Spleen (tissue), 11 donors: ENCODE measurements around the gene TCTA. TPM values are rescaled to one million over a fixed set of nuclear protein-coding genes. Genes with fewer than 3 reads are reported as not detected.

Experiments
- DNase-seq: peaks from one replicate; pipeline ENCODE4 v3.0.0-alpha.2; 2020
- H3K27ac ChIP-seq, 8 donors: fragments of 200-600 bp; sonication (generic) in 7 of 8; 1 replicate in 4 of 8; 2 replicates in 4 of 8; pipeline versions ENCODE4 v1.5.0 to v1.8.0; 2016 to 2021; ENCODE audit warnings: inconsistent platforms in 4 of 8, mild to moderate bottlenecking in 4 of 8, moderate library complexity in 1 of 8
- H3K27me3 ChIP-seq, 7 donors: fragments of 200-600 bp; sonication (generic) in 6 of 7; replicated peaks in 1 of 7; 1 replicate in 4 of 7; 2 replicates in 3 of 7; pipeline versions ENCODE4 v1.5.0 to v1.8.0; 2016 to 2021; ENCODE audit warnings: inconsistent platforms in 3 of 7, mild to moderate bottlenecking in 1 of 7
- H3K36me3 ChIP-seq, 6 donors: fragments of 200-600 bp; sonication (generic) in 5 of 6; 1 replicate in 4 of 6; 2 replicates in 2 of 6; pipeline versions ENCODE4 v1.5.0 to v1.8.0; 2016 to 2021; ENCODE audit warnings: inconsistent platforms in 2 of 6
- H3K4me1 ChIP-seq, 6 donors: fragments of 200-600 bp; sonication (generic) in 5 of 6; 1 replicate in 3 of 6; 2 replicates in 3 of 6; pipeline versions ENCODE4 v1.5.0 to v1.8.0; 2016 to 2021; ENCODE audit warnings: inconsistent platforms in 3 of 6
- H3K4me3 ChIP-seq, 8 donors: fragments of 200-600 bp; sonication (generic) in 7 of 8; 1 replicate in 4 of 8; 2 replicates in 4 of 8; pipeline versions ENCODE4 v1.5.0 to v1.8.0; 2016 to 2021; ENCODE audit warnings: inconsistent platforms in 4 of 8, mild to moderate bottlenecking in 4 of 8, moderate library complexity in 2 of 8
- H3K9me3 ChIP-seq, 8 donors: fragments of 200-600 bp; sonication (generic) in 7 of 8; 1 replicate in 4 of 8; 2 replicates in 4 of 8; pipeline versions ENCODE4 v1.5.0 to v1.8.0; 2016 to 2021; ENCODE audit warnings: inconsistent platforms in 4 of 8
- CTCF ChIP-seq, 11 experiments: fragments of 200-600 bp in 7 of 11; fragments of 450-650 bp in 4 of 11; sonication (generic) in 4 of 11; IDR thresholded peaks in 8 of 11; conservative IDR thresholded peaks in 3 of 11; 1 replicate in 7 of 11; 2 replicates in 4 of 11; pipeline versions ENCODE4 v1.4.0 to v1.8.0; 2016 to 2021; ENCODE audit warnings: antibody characterized with exemption in 11 of 11, inconsistent platforms in 4 of 11, mild to moderate bottlenecking in 1 of 11
- POLR2A ChIP-seq, 3 donors: fragments of 450-650 bp; IDR thresholded peaks; one replicate each; pipeline ENCODE4 v1.5.1; 2017; ENCODE audit warnings: antibody characterized with exemption in 3 of 3, mild to moderate bottlenecking in 1 of 3
- POLR2AphosphoS5 ChIP-seq, 3 donors: sonication (generic); formaldehyde crosslinking; IDR thresholded peaks; one replicate each; pipeline ENCODE4 v1.5.1; 2017; ENCODE audit warnings: antibody characterized with exemption in 3 of 3
- WGBS, 5 donors: extraction: QIAGEN DNeasy Blood & Tissue Kit in 3 of 5; methylation state at CpG; one replicate each; pipeline versions ENCODE4 v1.1.5 to v1.1.7; 2013 to 2018; 5-methylcytosine and 5-hydroxymethylcytosine counted together
- intact Hi-C: fragments of 100-400 bp; cut with DNase I; formaldehyde crosslinking; loops from one replicate; pipeline ENCODE4 v1.15.0; 2023; ENCODE audit warnings: low total_unique reads
- polyA plus RNA-seq, 3 donors: library from polyadenylated mRNA; stranded (reverse); fragments of 200-250 nt; gene quantifications; one replicate each; pipeline ENCODE4 v1.2.1, GENCODE V29; 2013
- total RNA-seq, 7 donors: library from RNA; depleted of rRNA in 3 of 7; stranded (reverse); fragments of >200 nt in 3 of 7; fragmentation: NEBNext Ultra II Directional in 4 of 7; extraction: Animal tissue kit (Norgen Biotek cat#: 25700) in 4 of 7; gene quantifications; one replicate each; pipeline versions ENCODE4 v1.1.0 to v1.2.1, GENCODE V29; 2016 to 2021
- donor health status: healthy with polysubstance abuse.
- donor health status: DM: no; HTN: no; CAD: no; lungs with moderate emphysema.
- donor health status: DM: no; HTN: no; CAD: no.
- donor health status: Bipolar disorder and iron deficiency.
- donor health status: healthy.
- donor health status: DM: no; HTN: no; CAD: no.
- donor health status: DM: yes; HTN: yes; CAD: no.

TCTA gene
- total and polyA plus RNA-seq, 10 donors = 18.2 to 39.4 (median 27.8) TPM

DNA sequence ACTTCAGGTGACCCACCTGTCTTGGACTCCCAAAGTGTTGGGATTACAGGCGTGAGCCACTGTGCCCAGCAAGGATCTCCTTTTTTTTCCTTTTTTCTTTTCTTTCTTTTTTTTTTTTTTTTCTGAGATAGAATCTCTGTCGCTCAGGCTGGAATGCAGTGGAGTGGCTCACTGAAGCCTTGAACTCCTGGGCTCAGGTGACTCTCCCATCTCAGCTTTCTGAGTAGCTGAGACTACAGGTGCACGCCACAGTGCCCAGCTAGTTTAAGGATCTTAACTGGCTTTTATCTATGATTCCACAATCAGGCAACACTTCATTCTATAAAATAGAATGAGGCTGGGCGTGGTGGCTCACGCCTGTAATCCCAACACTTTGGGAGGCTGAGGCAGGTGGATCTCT is 33.2 kb downstream of the TCTA start:
- no peak overlapping the region for H3K4me3 ChIP-seq

DNA sequence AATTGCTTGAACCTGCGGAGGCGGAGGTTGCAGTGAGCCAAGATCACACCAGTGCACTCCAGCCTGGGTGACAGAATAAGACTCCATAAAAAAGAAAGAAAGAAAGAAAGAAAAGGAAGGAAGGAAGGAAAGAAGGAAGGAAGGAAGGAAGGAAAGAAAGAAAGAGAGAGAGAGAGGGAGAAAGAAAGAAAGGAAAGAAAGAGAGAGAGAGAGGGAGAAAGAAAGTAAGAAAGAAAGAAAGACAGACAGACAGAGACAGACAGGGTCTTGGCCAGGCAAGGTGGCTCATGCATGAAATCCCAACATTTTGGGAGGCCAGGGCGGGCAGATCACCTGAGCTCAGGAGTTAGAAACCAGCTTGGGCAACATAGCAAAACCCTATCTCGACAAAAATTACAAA is 41.4 kb downstream of the TCTA start:
- Histone ChIP-seq H3K36me3 (no peaks in the 10 kb centered on the region), H3K9me3 (no peaks in the 10 kb centered on the region), H3K27me3 (no peaks in the 10 kb centered on the region), H3K4me1 (peaks cover 0 to 9% (median 6%) of the 10 kb centered on the region in 6 donors), H3K27ac (no peak overlapping the region), H3K4me3 (no peak overlapping the region)
- WGBS, 5 donors = 93 to 97% (median 95%) methylated on average over 4 of the region's 4 CpGs
- TF ChIP-seq POLR2AphosphoS5 (IDR thresholded peaks at IDR 0.05) = no peak
- TF ChIP-seq POLR2A (IDR thresholded peaks at IDR 0.05) = no peak
- TF ChIP-seq CTCF (IDR thresholded peaks at IDR 0.05 in 8 of 11, conservative IDR thresholded peaks at IDR 0.05 in 3 of 11) = no peak
- no peak for DNase-seq
- intact Hi-C loops = no loop called here

More for the DNA sequence above, 33.2 kb downstream of the TCTA start:
- Histone ChIP-seq H3K4me1 (peaks cover 12 to 51% (median 27%) of the 10 kb centered on the region in 6 donors), H3K9me3 (no peaks in the 10 kb centered on the region), H3K27ac (peak overlapping the region in 6 of 8 donors; percentile 36 to 86 (median 82)), H3K27me3 (no peaks in the 10 kb centered on the region), H3K36me3 (no peaks in the 10 kb centered on the region)
- TF ChIP-seq CTCF (IDR thresholded peaks at IDR 0.05 in 8 of 11, conservative IDR thresholded peaks at IDR 0.05 in 3 of 11) = no peak
- no peak for TF ChIP-seq POLR2A (IDR thresholded peaks at IDR 0.05)
- no peak for TF ChIP-seq POLR2AphosphoS5 (IDR thresholded peaks at IDR 0.05)
- WGBS, 5 donors = 91 to 99% (median 96%) methylated on average over 5 of the region's 5 CpGs
- intact Hi-C loops = loop anchor here (10.0 kb wide), 2 partner anchors 111 to 151 kb away; no protein-coding TSS in a partner anchor
- no peak for DNase-seq

DNA sequence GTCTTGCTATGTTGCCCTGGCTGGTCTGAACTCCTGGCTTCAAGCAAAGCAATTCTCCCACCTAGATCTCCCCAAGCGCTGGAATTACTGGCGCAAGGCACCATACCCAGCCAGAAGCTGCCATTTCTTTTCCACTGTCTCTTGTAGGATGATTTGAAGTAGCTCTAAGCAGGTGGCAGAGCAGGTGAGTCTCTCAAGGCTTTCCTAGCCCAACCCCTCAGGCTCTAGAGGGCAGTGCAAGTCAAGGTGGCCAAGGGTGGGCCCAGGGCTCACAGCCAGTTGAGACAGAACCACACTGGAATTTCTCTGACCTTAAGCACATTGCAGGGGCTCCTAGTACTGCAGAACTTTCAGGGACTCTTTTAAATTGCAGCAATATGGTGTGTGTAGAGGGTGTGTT is 42.2 kb downstream of the TCTA start:
- intact Hi-C loops = no loop called here
- TF ChIP-seq POLR2AphosphoS5 (IDR thresholded peaks at IDR 0.05) (no peak), POLR2A (IDR thresholded peaks at IDR 0.05) (no peak), CTCF (IDR thresholded peaks at IDR 0.05 in 8 of 11, conservative IDR thresholded peaks at IDR 0.05 in 3 of 11) (no peak)
- Histone ChIP-seq H3K36me3 (no peaks in the 10 kb centered on the region), H3K4me3 (no peak overlapping the region), H3K27me3 (no peaks in the 10 kb centered on the region), H3K9me3 (no peaks in the 10 kb centered on the region), H3K4me1 (peaks cover 0 to under 1% (median 0%) of the 10 kb centered on the region in 6 donors), H3K27ac (peak overlapping the region in 1 of 8 donors; percentile 41)
- DNase-seq = no peak
- WGBS, 5 donors = 86 to 100% (median 95%) methylated on average over 2 of the region's 2 CpGs

GRCh38 chr3:49454898-49455681 is 42.9 kb downstream of the TCTA start:
- H3K27ac ChIP-seq = peak overlapping the region in 2 of 8 donors; percentile 17 to 41

More at GRCh38 chr3:49454898-49455681, 42.9 kb downstream of the TCTA start:
- Histone ChIP-seq H3K36me3 (no peaks in the 10 kb centered on the region), H3K9me3 (no peaks in the 10 kb centered on the region), H3K4me1 (no peaks in the 10 kb centered on the region), H3K27me3 (no peaks in the 10 kb centered on the region), H3K4me3 (no peak overlapping the region)
- 65 to 89% (median 75%) methylated on average over 3 of the region's 3 CpGs for WGBS, 5 donors
- intact Hi-C loops = no loop called here
- no peak for DNase-seq
- TF ChIP-seq POLR2AphosphoS5 (IDR thresholded peaks at IDR 0.05) (no peak), POLR2A (IDR thresholded peaks at IDR 0.05) (no peak), CTCF (IDR thresholded peaks at IDR 0.05 in 8 of 11, conservative IDR thresholded peaks at IDR 0.05 in 3 of 11) (no peak)
